SU-DHL-6 (cell line): ENCODE measurements around the gene NOB1.

Experiments
- H2AFZ ChIP-seq: fragments of 200-600 bp; sonication (generic); 2 replicates; pipeline ENCODE4 v1.6.1; 2014; ENCODE audit warnings: low read depth, mild to moderate bottlenecking, moderate library complexity, mixed read lengths, antibody characterized with exemption, low read length; ENCODE audit not compliant: severe bottlenecking
- H3F3A ChIP-seq: fragments of 200-600 bp; shearing (Covaris generic); 2 replicates; pipeline ENCODE4 v1.6.0; 2016; ENCODE audit warnings: antibody characterized with exemption, mild to moderate bottlenecking; ENCODE audit not compliant: insufficient read depth
- H3K27ac ChIP-seq: fragments of 200-600 bp; sonication (generic); 2 replicates; pipeline ENCODE4 v1.5.1; 2016; ENCODE audit warnings: low read depth, mild to moderate bottlenecking, low read length, moderate library complexity, mixed read lengths
- H3K27me3 ChIP-seq: fragments of 200-600 bp; sonication (generic), shearing (Covaris generic); 2 replicates; pipeline ENCODE4 v1.6.0; 2014; ENCODE audit warnings: mild to moderate bottlenecking, low read length
- H3K36me3 ChIP-seq: fragments of 200-600 bp; sonication (generic); 2 replicates; pipeline ENCODE4 v1.6.1; 2014; ENCODE audit warnings: mild to moderate bottlenecking, low read length, mixed read lengths
- H3K4me2 ChIP-seq: fragments of 300-600, 200-600 bp; shearing (Covaris generic), sonication (generic); 2 replicates; pipeline ENCODE4 v1.6.0; 2014; ENCODE audit warnings: low read length, low read depth, mild to moderate bottlenecking; ENCODE audit not compliant: poor library complexity, severe bottlenecking
- H3K4me3 ChIP-seq: fragments of 200-600 bp; sonication (generic); 2 replicates; pipeline ENCODE4 v1.5.1; 2014; ENCODE audit warnings: antibody characterized with exemption, low read length, mild to moderate bottlenecking, mixed read lengths; ENCODE audit not compliant: insufficient read depth, poor library complexity, severe bottlenecking
- H3K79me2 ChIP-seq: fragments of 200-600 bp; sonication (generic); 2 replicates; pipeline ENCODE4 v1.6.1; 2014; ENCODE audit warnings: mild to moderate bottlenecking, low read length, moderate library complexity; ENCODE audit not compliant: insufficient read depth
- H3K9ac ChIP-seq: fragments of 200-600 bp; sonication (generic); 2 replicates; pipeline ENCODE4 v1.7.0; 2014; ENCODE audit warnings: mild to moderate bottlenecking, low read length
- H3K9me2 ChIP-seq: fragments of 200-600 bp; sonication (generic); replicated peaks from 2 replicates; pipeline ENCODE4 v1.6.1; 2014; ENCODE audit warnings: low read length; ENCODE audit not compliant: insufficient read depth
- H3K9me3 ChIP-seq: fragments of 200-600 bp; sonication (generic); 2 replicates; pipeline ENCODE4 v1.6.1; 2014; ENCODE audit warnings: low read length, mixed read lengths; ENCODE audit not compliant: insufficient read depth
- H4K20me1 ChIP-seq: fragments of 200-600 bp; sonication (generic); 2 replicates; pipeline ENCODE4 v1.6.1; 2014; ENCODE audit warnings: low read depth, mild to moderate bottlenecking, antibody characterized with exemption, low read length, moderate library complexity, mixed read lengths
- CTCF ChIP-seq: fragments of 200-600 bp; sonication (generic); IDR thresholded peaks from one replicate; pipeline ENCODE4 v1.5.1; 2017; ENCODE audit warnings: antibody characterized with exemption, mild to moderate bottlenecking, low read length, moderate library complexity; ENCODE audit not compliant: insufficient read depth, poor library complexity, severe bottlenecking
- EZH2phosphoT487 ChIP-seq: fragments of 200-600 bp; sonication (generic), shearing (Covaris generic); conservative IDR thresholded peaks from 2 replicates; pipeline ENCODE4 v1.6.1; 2018; ENCODE audit warnings: mild to moderate bottlenecking, antibody characterized with exemption, low read length, moderate library complexity, mixed read lengths

Gene NOB1

GRCh38 chr16:69754469-69755310 is at the start of gene NOB1:
Gene NOB1, minus strand, starts transcription at chr16:69754926. Its CDS starts 16 bp downstream, at chr16:69754910.
- no peaks in the 10 kb centered on the region for H3F3A ChIP-seq
- peak within 1 kb of the TSS; percentile 36 for H3K27ac ChIP-seq
- H2AFZ ChIP-seq = peak within 1 kb of the TSS; percentile 85

GRCh38 chr16:69804297-69804696 is 49.6 kb upstream of the NOB1 start:
- H4K20me1 ChIP-seq = no peaks in the 10 kb centered on the region
- no peak for TF ChIP-seq CTCF
- no peak for TF ChIP-seq EZH2phosphoT487
- H3K9me2 ChIP-seq = no peaks in the 10 kb centered on the region
- H3K4me3 ChIP-seq = no peak overlapping the region
- no peaks in the 10 kb centered on the region for H3K9me3 ChIP-seq
- H3F3A ChIP-seq = peaks cover 7% of the 10 kb centered on the region; the same call in 1 of the 2 replicates
- no peaks in the 10 kb centered on the region for H3K27me3 ChIP-seq
- H3K4me2 ChIP-seq = no peak overlapping the region
- H3K36me3 ChIP-seq = peaks cover 7% of the 10 kb centered on the region; the same call in 1 of the 2 replicates
- H3K79me2 ChIP-seq = no peaks in the 10 kb centered on the region
- H2AFZ ChIP-seq = no peak overlapping the region
- H3K9ac ChIP-seq = no peak overlapping the region
- H3K27ac ChIP-seq = no peak overlapping the region

More at GRCh38 chr16:69754469-69755310, at the start of gene NOB1:
- peaks cover 41% of the 10 kb centered on the region for H3K79me2 ChIP-seq
- H3K4me3 ChIP-seq = peak within 1 kb of the TSS; percentile 70
- TF ChIP-seq CTCF (peak; percentile 93), EZH2phosphoT487 (no peak)
- H3K9me3 ChIP-seq = no peaks in the 10 kb centered on the region
- no peaks in the 10 kb centered on the region for H3K9me2 ChIP-seq
- H4K20me1 ChIP-seq = no peaks in the 10 kb centered on the region
- no peaks in the 10 kb centered on the region for H3K27me3 ChIP-seq
- H3K9ac ChIP-seq = peak within 1 kb of the TSS; percentile 94
- peaks cover 12% of the 10 kb centered on the region; the same call in 1 of the 2 replicates for H3K36me3 ChIP-seq
- peak within 1 kb of the TSS; percentile 74 for H3K4me2 ChIP-seq

DNA sequence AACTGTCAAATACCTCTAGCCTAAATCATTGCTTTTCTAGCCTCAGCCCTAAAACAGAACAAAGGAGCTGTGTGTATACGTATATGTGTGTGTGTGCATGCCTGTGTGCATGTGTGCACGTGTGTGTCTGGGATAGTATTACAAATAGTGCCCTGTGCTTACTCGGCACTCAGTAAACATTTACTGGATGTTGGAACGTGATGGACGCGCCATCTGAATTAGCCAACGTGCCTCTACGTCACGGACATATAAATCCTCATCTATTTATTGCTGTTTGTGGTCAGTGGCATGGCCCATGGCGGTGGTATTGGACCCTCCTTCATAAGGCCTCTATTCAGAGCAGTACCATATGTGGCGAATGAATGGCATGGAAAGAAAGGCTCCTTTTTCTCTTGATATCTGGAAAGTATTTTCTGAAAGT is 44.9 kb upstream of the NOB1 start:
- no peaks in the 10 kb centered on the region for H3K9me3 ChIP-seq
- no peaks in the 10 kb centered on the region for H3F3A ChIP-seq
- H3K4me3 ChIP-seq = no peak overlapping the region
- no peak overlapping the region for H3K9ac ChIP-seq
- peaks cover 7% of the 10 kb centered on the region; the same call in 1 of the 2 replicates for H3K36me3 ChIP-seq
- H2AFZ ChIP-seq = no peak overlapping the region
- H3K27ac ChIP-seq = no peak overlapping the region
- H3K27me3 ChIP-seq = no peaks in the 10 kb centered on the region
- H3K9me2 ChIP-seq = no peaks in the 10 kb centered on the region
- no peaks in the 10 kb centered on the region for H4K20me1 ChIP-seq
- no peak overlapping the region for H3K4me2 ChIP-seq
- no peak for TF ChIP-seq EZH2phosphoT487
- TF ChIP-seq CTCF = no peak
- H3K79me2 ChIP-seq = no peaks in the 10 kb centered on the region
